IMR-90 (cell line): Measurements from ENCODE around the gene ITPK1.

ENCODE experiments used
- CTCF ChIP-seq: conservative IDR thresholded peaks from 2 replicates; pipeline ENCODE4 v1.5.1; 2012; ENCODE audit warnings: mild to moderate bottlenecking, low read depth, low read length, improper control_type of control experiment
- ELK1 ChIP-seq: fragments of 150-350 bp; IDR thresholded peaks from 2 replicates; pipeline ENCODE4 v1.6.1; 2016; ENCODE audit warnings: low read depth, mild to moderate bottlenecking, low read length, moderate library complexity, borderline replicate concordance
- MAFK ChIP-seq: IDR thresholded peaks from 2 replicates; pipeline ENCODE4 v1.6.1; 2012; ENCODE audit warnings: low read depth, low read length, improper control_type of control experiment
- MAZ ChIP-seq: IDR thresholded peaks from 2 replicates; pipeline ENCODE4 v1.6.1; 2012; ENCODE audit warnings: low read depth, mild to moderate bottlenecking, low read length, improper control_type of control experiment, moderate library complexity, borderline replicate concordance
- MXI1 ChIP-seq: IDR thresholded peaks from 2 replicates; pipeline ENCODE4 v1.6.1; 2012; ENCODE audit warnings: low read depth, mild to moderate bottlenecking, low read length, moderate library complexity, borderline replicate concordance
- POLR2A ChIP-seq: IDR thresholded peaks from 2 replicates; pipeline ENCODE4 v1.6.1; 2012; ENCODE audit warnings: mild to moderate bottlenecking, low read depth, low read length
- RAD21 ChIP-seq: IDR thresholded peaks from 2 replicates; pipeline ENCODE4 v1.6.1; 2012; ENCODE audit warnings: low read length, improper control_type of control experiment

GRCh38 chr14:93041830-93042229 lies 73.9 kb downstream of the ITPK1 start:
- no peak for TF ChIP-seq CTCF
- no peak for TF ChIP-seq MAFK
- no peak for TF ChIP-seq MXI1
- TF ChIP-seq POLR2A = no peak
- TF ChIP-seq ELK1 = no peak
- TF ChIP-seq RAD21 = no peak
- no peak for TF ChIP-seq MAZ
